C4-2B (cell line): ENCODE measurements around the gene DOCK3.
"Not testable (repeated sequence)": the region's sequence is repeated elsewhere in the genome, so short reads cannot be mapped to it uniquely, and the experiment has no call there.

Experiments used
- H3K27ac ChIP-seq: fragments of 450-650 bp; 2 replicates; pipeline ENCODE4 v1.5.1; 2017
- ZFX ChIP-seq: fragments of 450-650 bp; IDR thresholded peaks from 2 replicates; pipeline ENCODE4 v1.6.1; 2017
- TF ChIP-seq, protein P1 (sequence below): fragments of 450-650 bp; conservative IDR thresholded peaks from 2 replicates; pipeline ENCODE4 v1.5.1; 2017; ENCODE audit warnings: mild to moderate bottlenecking

Gene DOCK3

DNA sequence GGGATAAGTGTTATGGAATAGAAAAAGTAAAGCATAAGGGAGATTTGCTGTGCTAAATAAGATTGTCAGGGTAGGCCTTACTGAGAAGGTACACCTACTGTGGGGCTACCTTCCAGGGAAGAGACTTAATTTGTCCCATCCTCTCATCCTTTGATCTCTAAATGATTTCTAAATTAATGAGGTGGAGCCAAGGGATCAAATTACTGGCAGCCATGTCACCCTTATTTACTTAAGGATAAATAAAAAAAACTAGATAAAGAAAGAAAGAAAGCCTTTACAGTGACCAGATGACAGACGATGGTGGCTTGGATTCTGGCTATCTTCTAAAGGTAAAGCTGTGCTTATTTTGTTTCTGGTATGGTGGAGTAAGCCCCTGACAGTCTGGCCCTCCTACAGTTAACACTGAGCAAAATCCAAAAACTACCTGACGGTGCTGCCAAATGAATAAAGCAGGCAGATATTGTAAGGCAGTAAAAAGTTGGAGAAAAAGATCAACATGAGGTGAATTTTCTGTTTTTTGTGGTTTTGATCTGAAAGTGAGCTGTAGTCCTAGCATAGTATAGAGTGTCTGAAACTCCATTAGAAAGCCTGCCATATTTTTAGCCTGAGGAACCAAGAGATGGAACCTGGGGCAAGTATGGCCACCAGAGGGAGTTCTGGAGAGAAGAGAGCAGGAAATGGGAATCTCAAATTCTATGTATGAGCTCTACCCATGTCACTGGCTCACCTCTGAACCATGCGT is 425.2 kb downstream of the DOCK3 start:
- H3K27ac ChIP-seq = no peak overlapping the region
- TF ChIP-seq ZFX = no peak
- TF ChIP-seq, protein P1, sequence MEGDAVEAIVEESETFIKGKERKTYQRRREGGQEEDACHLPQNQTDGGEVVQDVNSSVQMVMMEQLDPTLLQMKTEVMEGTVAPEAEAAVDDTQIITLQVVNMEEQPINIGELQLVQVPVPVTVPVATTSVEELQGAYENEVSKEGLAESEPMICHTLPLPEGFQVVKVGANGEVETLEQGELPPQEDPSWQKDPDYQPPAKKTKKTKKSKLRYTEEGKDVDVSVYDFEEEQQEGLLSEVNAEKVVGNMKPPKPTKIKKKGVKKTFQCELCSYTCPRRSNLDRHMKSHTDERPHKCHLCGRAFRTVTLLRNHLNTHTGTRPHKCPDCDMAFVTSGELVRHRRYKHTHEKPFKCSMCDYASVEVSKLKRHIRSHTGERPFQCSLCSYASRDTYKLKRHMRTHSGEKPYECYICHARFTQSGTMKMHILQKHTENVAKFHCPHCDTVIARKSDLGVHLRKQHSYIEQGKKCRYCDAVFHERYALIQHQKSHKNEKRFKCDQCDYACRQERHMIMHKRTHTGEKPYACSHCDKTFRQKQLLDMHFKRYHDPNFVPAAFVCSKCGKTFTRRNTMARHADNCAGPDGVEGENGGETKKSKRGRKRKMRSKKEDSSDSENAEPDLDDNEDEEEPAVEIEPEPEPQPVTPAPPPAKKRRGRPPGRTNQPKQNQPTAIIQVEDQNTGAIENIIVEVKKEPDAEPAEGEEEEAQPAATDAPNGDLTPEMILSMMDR = peak; percentile 87

DNA sequence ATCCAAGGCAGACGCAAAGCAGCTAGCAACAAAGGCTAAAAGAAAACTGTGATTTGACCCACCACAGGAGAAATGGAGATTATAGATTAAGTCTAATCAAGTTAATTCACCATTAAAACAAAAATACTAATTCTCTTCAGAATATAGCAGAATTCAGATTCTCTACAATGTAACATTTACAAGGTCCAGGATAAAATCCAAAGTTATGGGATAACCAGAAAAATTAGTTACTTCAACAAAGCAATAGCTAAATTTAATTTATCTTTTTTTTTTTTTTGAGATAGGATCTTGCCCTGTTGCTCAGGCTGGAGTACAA is 425.8 kb downstream of the DOCK3 start:
- TF ChIP-seq ZFX = no peak
- TF ChIP-seq, protein P1 = peak; percentile 40
- no peak overlapping the region for H3K27ac ChIP-seq

DNA sequence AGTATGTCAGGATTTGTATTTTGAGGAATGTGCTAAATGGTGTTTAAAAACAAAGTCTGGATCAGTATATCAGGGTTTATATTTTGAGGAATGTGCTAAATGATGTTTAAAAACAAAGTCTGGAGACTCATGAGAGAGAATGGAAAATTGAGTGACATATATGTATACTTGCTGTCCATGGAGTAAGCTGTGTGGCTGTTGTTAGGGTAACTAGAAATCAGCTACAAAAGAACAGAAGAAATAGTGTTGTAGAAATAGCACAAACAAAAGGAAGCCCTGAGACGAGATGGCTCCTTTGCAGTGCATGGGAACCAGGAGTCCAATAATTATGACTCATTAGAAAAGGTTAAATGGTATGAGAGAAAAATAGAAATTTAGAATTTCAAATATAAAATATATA is 427.7 kb downstream of the DOCK3 start:
- H3K27ac ChIP-seq = no peak overlapping the region
- TF ChIP-seq ZFX = no peak
- TF ChIP-seq, protein P1 = no peak

DNA sequence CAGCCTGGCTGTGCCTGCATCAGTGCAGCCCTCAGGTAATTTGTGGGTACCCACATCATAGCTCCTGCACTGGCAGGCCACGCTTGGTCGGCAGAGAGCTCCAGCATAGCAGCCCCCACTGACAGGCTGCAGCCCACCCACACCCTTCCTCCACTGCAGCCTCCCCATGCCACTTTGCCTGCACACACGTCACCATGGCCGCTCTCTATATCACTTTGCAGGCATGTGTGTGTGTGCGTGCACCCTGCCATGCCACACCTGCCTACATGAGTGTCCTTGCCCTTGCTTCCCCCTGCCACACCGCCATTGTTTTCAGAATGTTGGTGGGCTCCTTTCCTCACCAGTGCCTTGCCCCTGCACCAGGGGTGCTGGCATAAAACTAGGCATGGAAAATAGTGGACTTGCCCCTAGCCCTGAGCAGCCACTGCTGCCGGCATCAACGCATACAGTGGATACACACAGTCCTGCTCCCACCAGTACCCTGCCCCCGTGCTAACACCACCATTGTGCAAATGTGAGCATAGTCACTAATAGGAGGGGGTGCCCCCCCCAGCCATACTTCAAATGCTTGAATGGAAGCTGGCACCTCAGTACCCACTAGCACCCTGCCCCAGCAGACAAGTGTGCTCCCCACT is 431.6 kb downstream of the DOCK3 start:
- no peak overlapping the region for H3K27ac ChIP-seq
- TF ChIP-seq ZFX = no peak
- TF ChIP-seq, protein P1 = no peak

DNA sequence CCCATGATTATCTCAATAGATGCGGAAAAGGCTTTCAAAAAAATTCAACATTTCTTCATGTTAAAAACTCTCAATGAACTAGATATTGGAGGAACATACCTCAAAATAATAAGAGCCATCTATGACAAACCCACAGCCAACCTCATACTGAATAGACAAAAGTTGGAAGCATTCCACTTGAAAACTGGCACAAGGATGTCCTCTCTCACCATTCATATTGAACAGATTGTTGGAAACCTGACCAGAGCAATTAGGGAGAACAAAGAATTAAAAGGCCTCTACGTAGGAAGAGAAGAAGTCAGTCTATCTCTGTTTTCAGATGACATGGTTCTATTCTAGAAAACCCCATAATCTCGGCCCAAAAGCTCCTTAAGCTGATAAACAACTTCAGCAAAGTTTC is 435.9 kb downstream of the DOCK3 start:
- no peak overlapping the region for H3K27ac ChIP-seq
- TF ChIP-seq, protein P1 = no peak
- no peak for TF ChIP-seq ZFX

DNA sequence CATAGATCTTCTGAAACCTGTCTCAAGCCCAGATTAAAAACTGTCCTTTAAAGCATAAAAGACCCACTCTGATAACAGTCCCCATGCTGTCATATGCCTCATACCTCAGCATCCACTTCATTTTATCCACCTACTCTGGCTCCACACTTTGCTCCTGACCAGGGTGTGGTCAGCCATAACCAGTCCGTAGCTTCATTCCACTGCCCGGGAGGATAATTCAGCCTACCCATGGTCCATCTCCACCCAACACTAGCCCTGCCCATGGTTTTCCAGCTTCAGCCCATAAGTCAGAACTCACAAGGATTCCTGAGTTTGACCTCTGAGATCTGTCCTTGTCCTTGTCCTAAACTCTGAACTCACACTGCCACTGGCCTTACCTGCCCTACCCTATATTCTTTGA is 448.2 kb downstream of the DOCK3 start:
- no peak overlapping the region for H3K27ac ChIP-seq
- no peak for TF ChIP-seq ZFX
- TF ChIP-seq, protein P1 = no peak

DNA sequence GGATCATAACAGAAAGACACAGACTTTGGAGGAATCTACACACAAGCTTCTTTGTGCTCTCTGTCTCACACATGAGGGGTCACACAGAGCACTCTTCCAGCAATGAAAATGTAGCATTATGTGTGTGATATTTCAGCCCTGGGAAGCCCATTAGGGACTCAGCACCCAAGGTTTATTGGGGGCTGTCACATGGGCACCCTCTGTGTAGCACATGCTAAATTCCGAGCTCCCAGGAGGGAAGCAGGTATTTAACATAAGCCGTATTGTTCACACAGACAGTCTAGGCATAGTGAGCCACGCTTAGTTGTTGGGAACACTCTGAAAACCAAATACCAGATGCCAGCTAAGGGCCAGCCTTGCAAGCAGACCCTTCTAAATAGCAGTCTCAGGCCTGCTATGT is 448.8 kb downstream of the DOCK3 start:
- TF ChIP-seq, protein P1 = no peak
- TF ChIP-seq ZFX = no peak
- H3K27ac ChIP-seq = no peak overlapping the region

DNA sequence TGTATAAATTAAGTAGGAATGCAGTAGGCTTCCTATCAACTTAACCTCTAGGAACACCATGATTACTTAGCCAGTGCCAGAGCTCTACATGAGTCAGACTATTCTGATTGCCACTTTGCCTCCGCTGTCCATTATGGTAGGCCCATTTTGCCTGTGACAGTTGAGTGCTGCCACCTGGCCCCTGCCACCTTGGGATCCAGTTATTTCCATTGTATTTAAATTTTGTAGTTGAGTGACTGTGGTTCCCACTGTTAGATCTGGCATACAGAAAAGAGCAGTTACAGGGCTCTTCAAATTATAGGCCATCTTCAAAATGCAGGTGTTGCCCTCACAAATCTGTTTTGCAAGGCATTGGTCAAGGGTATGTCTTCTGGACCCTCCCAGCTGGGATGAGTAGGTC is 456.9 kb downstream of the DOCK3 start:
- not testable (repeated sequence) for H3K27ac ChIP-seq
